HEK293T (cell line): ENCODE data around the gene BANK1.

Experiments
- CTCF ChIA-PET: fragments of 350-600 bp; formaldehyde crosslinking; extraction: SDS; loops from one replicate; lab custom pipeline; 2021; ENCODE audit warnings: antibody characterized with exemption, inconsistent platforms; lab: Yijun Ruan, JAX
- POLR2A ChIA-PET: fragments of 350-600 bp; formaldehyde crosslinking; extraction: SDS; loops from one replicate; lab custom pipeline; 2020; ENCODE audit warnings: antibody characterized with exemption, inconsistent platforms; lab: Yijun Ruan, JAX
- DNase-seq: peaks from one replicate; pipeline ENCODE4 v3.0.0; 2012; ENCODE audit warnings: mixed read lengths; ENCODE audit errors: extremely low spot score
- ARNT ChIP-seq: fragments of 450-650 bp; IDR thresholded peaks from 2 replicates; pipeline ENCODE4 v1.6.1; 2017; ENCODE audit warnings: mild to moderate bottlenecking
- BHLHE40 ChIP-seq: fragments of 450-650 bp; IDR thresholded peaks from 2 replicates; pipeline ENCODE4 v1.6.1; 2016; ENCODE audit warnings: mild to moderate bottlenecking, moderate library complexity, borderline replicate concordance
- CTBP1 ChIP-seq: fragments of 450-650 bp; IDR thresholded peaks from 2 replicates; pipeline ENCODE4 v1.6.1; 2016; ENCODE audit warnings: borderline replicate concordance
- ELF4 ChIP-seq: fragments of 450-650 bp; IDR thresholded peaks from 2 replicates; pipeline ENCODE4 v1.6.1; 2017; ENCODE audit warnings: antibody characterized with exemption
- FOXA1 ChIP-seq: fragments of 450-650 bp; IDR thresholded peaks from 2 replicates; pipeline ENCODE4 v1.6.1; 2016; ENCODE audit warnings: mild to moderate bottlenecking
- FOXK2 ChIP-seq: fragments of 450-650 bp; IDR thresholded peaks from 2 replicates; pipeline ENCODE4 v1.6.1; 2016; ENCODE audit warnings: mild to moderate bottlenecking
- FOXM1 ChIP-seq: fragments of 450-650 bp; IDR thresholded peaks from 2 replicates; pipeline ENCODE4 v1.6.1; 2017; ENCODE audit warnings: mild to moderate bottlenecking, borderline replicate concordance
- HDGF ChIP-seq: fragments of 450-650 bp; IDR thresholded peaks from 2 replicates; pipeline ENCODE4 v1.6.1; 2017; ENCODE audit warnings: antibody characterized with exemption, borderline replicate concordance
- L3MBTL2 ChIP-seq: fragments of 450-650 bp; conservative IDR thresholded peaks from 2 replicates; pipeline ENCODE4 v1.6.1; 2016; ENCODE audit warnings: mild to moderate bottlenecking
- LEF1 ChIP-seq: fragments of 450-650 bp; IDR thresholded peaks from 2 replicates; pipeline ENCODE4 v1.6.1; 2017; ENCODE audit warnings: mild to moderate bottlenecking, borderline replicate concordance
- NFRKB ChIP-seq: fragments of 450-650 bp; IDR thresholded peaks from 2 replicates; pipeline ENCODE4 v1.6.1; 2016; ENCODE audit warnings: mild to moderate bottlenecking, moderate library complexity
- SP1 ChIP-seq: fragments of 450-650 bp; IDR thresholded peaks from 2 replicates; pipeline ENCODE4 v1.6.1; 2017
- SUZ12 ChIP-seq: fragments of 450-650 bp; IDR thresholded peaks from 2 replicates; pipeline ENCODE4 v1.6.1; 2016; ENCODE audit warnings: mild to moderate bottlenecking
- TARDBP ChIP-seq: fragments of 450-650 bp; IDR thresholded peaks from 2 replicates; pipeline ENCODE4 v1.6.1; 2016
- ZNF384 ChIP-seq: fragments of 450-650 bp; IDR thresholded peaks from 2 replicates; pipeline ENCODE4 v1.6.1; 2016
- TF ChIP-seq, protein P1 (sequence below): fragments of 450-650 bp; IDR thresholded peaks from 2 replicates; pipeline ENCODE4 v1.6.1; 2016

BANK1 gene

DNA sequence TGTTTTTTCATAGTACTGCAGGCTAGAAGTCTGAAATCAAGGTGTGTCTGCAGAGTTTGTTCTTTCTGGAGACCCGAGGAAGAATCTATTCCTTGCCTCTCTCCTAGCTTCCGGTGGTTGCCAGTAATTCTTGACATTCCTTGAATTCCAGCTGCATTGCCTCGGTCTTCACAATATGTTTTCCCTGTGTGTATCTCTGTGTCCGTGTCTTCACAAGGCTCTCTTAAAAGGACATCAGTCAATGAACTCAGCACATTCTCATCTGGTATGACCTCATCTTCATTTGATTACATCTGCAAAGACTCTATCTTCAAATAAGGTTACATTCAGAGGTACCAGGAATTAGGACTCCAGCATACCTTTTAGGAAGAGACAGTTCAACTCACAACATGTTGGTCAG, 163.4 kb downstream of the BANK1 start:
- POLR2A ChIA-PET, result no interaction called here
- no peak for DNase-seq
- CTCF ChIA-PET, result no interaction called here
- TF ChIP-seq, protein P1, sequence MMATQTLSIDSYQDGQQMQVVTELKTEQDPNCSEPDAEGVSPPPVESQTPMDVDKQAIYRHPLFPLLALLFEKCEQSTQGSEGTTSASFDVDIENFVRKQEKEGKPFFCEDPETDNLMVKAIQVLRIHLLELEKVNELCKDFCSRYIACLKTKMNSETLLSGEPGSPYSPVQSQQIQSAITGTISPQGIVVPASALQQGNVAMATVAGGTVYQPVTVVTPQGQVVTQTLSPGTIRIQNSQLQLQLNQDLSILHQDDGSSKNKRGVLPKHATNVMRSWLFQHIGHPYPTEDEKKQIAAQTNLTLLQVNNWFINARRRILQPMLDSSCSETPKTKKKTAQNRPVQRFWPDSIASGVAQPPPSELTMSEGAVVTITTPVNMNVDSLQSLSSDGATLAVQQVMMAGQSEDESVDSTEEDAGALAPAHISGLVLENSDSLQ, result no peak
- TF ChIP-seq CTBP1, result 0 out of 2 replicates have a peak, but pooled peaks have one; percentile 33

DNA sequence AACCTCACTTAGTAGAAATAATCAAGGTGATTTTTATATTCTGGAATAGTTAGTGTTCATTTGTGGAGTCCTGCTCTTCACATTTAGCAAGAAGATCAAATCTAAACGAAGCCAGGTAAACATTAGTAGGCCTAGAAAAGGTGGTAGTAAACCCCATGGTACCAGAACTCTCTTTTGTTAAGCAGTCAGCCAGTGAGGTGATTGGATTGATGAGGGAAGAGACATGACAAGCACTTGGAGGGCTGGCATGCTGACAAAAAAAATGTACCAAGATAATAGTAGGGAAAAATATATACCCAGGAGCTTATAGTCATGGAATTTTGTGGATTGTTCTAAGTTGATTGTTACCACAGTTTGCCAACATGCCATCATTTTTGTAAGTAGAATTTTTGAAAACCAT, 163.8 kb downstream of the BANK1 start:
- TF ChIP-seq L3MBTL2, result no peak
- TF ChIP-seq NFRKB, result no peak
- TF ChIP-seq CTBP1, result no peak
- TF ChIP-seq ARNT, result no peak
- no peak for TF ChIP-seq ZNF384
- TF ChIP-seq SUZ12, result no peak
- no peak for TF ChIP-seq TARDBP
- no peak for TF ChIP-seq HDGF
- no peak for TF ChIP-seq BHLHE40
- ChIA-PET CTCF (no interaction called here), POLR2A (no interaction called here)
- no peak for DNase-seq

DNA sequence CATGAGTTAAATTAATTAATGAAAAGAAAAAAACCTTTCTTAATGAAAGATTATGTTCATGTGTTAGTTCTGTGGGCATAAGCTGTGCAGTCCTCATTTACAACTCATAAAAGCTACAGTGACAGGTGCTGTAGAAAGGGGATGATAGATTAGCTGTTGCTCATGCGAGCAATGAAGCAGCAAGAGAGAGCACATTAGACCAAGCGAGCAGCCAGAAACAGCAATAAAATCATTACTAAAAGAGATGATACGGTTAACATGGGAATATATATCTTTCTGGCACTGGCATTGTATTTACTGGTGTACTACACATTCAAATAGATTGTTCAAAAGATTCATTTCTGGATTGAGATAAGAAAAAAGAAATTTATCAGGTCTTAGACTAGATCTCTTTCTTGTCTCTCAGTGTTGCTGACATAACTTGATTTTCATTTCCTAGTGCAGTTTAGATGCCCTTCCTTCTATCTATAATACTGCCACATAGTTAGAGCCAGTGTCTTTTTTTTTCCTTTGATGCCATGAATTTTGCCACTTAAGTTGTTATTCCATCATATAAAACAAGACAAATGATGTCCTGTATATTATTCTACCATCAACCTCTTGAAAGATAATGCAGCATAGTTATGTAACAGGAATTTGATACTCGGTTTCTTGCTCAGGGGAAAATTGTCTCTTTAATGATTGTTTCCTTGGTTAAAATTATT, 164.6 kb downstream of the BANK1 start:
- no peak for TF ChIP-seq FOXK2
- no peak for TF ChIP-seq HDGF
- no peak for TF ChIP-seq ELF4
- no peak for TF ChIP-seq SP1
- TF ChIP-seq LEF1, result peak; percentile 64
- no peak for TF ChIP-seq BHLHE40
- TF ChIP-seq ZNF384, result peak; percentile 86
- no peak for TF ChIP-seq FOXA1
- TF ChIP-seq ARNT, result peak; percentile 69; the same call in 1 of the 2 replicates
- peak; percentile 88 for TF ChIP-seq CTBP1
- TF ChIP-seq, protein P1, result peak; percentile 94
- TF ChIP-seq TARDBP, result no peak
- CTCF ChIA-PET, result no interaction called here
- POLR2A ChIA-PET, result no interaction called here
- peak; percentile 22 for DNase-seq

DNA sequence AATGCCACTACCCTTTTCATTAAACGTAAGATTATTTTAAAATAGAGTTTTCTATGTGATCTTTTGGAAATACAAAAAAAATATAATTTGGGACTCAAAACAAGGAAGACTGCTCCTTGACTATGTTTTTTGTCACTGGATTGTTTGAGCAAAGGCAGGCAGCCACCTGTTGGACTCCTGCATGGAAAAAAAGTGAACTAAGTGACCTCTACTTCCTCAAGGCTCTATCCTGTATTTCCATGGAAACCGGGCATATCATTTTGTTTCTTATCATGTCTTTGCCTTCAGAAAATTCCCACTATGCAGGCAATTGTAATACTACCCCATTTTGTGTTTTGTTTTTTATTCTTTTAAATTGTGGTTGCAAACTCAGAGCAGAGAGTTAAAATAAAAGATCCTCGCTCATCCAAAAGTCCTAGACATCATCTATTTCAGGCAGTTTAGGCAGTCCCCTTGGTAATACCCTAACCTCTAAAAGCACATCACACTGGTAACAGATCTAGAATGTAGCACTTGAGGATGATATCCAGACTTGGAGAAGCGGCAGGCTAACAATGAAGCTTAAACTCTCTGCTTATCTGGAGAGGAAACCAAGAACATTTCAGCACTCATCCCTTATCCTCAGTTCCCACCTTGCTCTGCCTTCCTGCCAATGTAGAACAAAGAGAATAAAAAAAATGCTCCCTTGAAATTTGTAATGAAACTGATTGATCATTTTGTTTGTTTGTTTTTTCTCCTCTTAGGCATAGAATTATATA, 165.7 kb downstream of the BANK1 start:
- TF ChIP-seq CTBP1, result no peak
- TF ChIP-seq ARNT, result no peak
- TF ChIP-seq SP1, result no peak
- TF ChIP-seq LEF1, result no peak
- TF ChIP-seq ELF4, result no peak
- no peak for TF ChIP-seq BHLHE40
- no peak for TF ChIP-seq SUZ12
- TF ChIP-seq L3MBTL2, result no peak
- no peak for TF ChIP-seq FOXK2
- TF ChIP-seq FOXM1, result no peak
- no peak for TF ChIP-seq TARDBP
- no peak for TF ChIP-seq NFRKB
- no peak for TF ChIP-seq FOXA1
- TF ChIP-seq, protein P1, result no peak
- no peak for TF ChIP-seq HDGF
- TF ChIP-seq ZNF384, result no peak
- DNase-seq, result no peak
- POLR2A ChIA-PET, result no interaction called here
- CTCF ChIA-PET, result no interaction called here

DNA sequence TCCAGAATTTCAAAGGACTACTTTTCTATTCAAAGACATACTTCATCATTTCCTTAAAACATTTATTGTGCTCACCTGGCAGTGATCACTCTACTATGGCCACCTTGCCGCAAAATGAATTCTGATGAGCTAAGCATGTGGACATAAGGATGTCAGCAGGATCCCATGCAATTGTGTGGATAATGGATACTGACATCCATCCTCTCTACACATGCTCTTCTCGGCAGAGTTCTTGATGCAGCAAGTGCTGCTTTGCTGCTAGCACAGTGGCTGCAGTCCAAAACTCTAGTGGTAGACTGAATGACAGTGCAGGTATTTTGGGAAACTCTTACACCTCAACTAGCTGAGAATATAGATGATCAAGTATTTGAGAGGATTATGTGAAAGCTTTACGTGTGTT, 168.0 kb downstream of the BANK1 start:
- POLR2A ChIA-PET, result no interaction called here
- CTCF ChIA-PET, result no interaction called here

More for the DNA sequence above, 168.0 kb downstream of the BANK1 start:
- TF ChIP-seq FOXM1 (no peak), L3MBTL2 (no peak), CTBP1 (no peak), FOXK2 (no peak), SUZ12 (no peak), HDGF (no peak), ELF4 (no peak), FOXA1 (no peak), ARNT (no peak), LEF1 (no peak), ZNF384 (no peak), NFRKB (no peak), BHLHE40 (no peak), TARDBP (no peak), SP1 (no peak)
- TF ChIP-seq, protein P1, result no peak
- DNase-seq, result no peak
